ENCODE data around the gene TCIRG1. TPM values are rescaled to one million over a fixed set of nuclear protein-coding genes. Genes with fewer than 3 reads are reported as not detected.
A peak's percentile ranks its signal among the peaks of the same experiment; 100 is the strongest.

Gene TCIRG1
- total RNA-seq, 1 donor from 2014 or later: 134 TPM

GRCh38 chr11:68037411-68038225 is 1.2 kb upstream of the TCIRG1 start:
- DNase-seq (ENCODE audit: low spot score): no peak

GRCh38 chr11:68038226-68038717 is 553 bp upstream of the TCIRG1 start:
- DNase-seq (ENCODE audit: low spot score): no peak

GRCh38 chr11:68039526-68040086 is 781 bp downstream of the TCIRG1 start:
- peak; percentile 57 for DNase-seq (ENCODE audit: low spot score)

- DNase-seq (ENCODE audit: low spot score): peak; percentile 80
These were observed 1.5 kb downstream of the TCIRG1 start for GRCh38 chr11:68040101-68040956.

GRCh38 chr11:68040957-68041591 is 2.2 kb downstream of the TCIRG1 start:
- peak; percentile 49 for DNase-seq (ENCODE audit: low spot score)

GRCh38 chr11:68041617-68042218 is 2.9 kb downstream of the TCIRG1 start:
- no peak for DNase-seq (ENCODE audit: low spot score)

- no peak for DNase-seq (ENCODE audit: low spot score)
These were observed 3.6 kb downstream of the TCIRG1 start for GRCh38 chr11:68042219-68043028.

GRCh38 chr11:68043029-68043348 is 4.2 kb downstream of the TCIRG1 start:
- peak; percentile 41 for DNase-seq (ENCODE audit: low spot score)

GRCh38 chr11:68043349-68044144 is 4.7 kb downstream of the TCIRG1 start:
- DNase-seq (ENCODE audit: low spot score): peak; percentile 75

- no peak for DNase-seq (ENCODE audit: low spot score)
These were observed 5.5 kb downstream of the TCIRG1 start for GRCh38 chr11:68044145-68044813.

- no peak for DNase-seq (ENCODE audit: low spot score)
These were observed 6.1 kb downstream of the TCIRG1 start for GRCh38 chr11:68044898-68045351.

- no peak for DNase-seq (ENCODE audit: low spot score)
These were observed 8.8 kb downstream of the TCIRG1 start for GRCh38 chr11:68047437-68048290.

- DNase-seq (ENCODE audit: low spot score): no peak
These were observed 10.1 kb downstream of the TCIRG1 start for GRCh38 chr11:68048681-68049508.

GRCh38 chr11:68049509-68050370 is 10.9 kb downstream of the TCIRG1 start:
- no peak for DNase-seq (ENCODE audit: low spot score)

- DNase-seq (ENCODE audit: low spot score): no peak
These were observed 11.6 kb downstream of the TCIRG1 start for GRCh38 chr11:68050371-68050841.

Data from ureter (tissue), 1 donor.